Adipocyte (in vitro differentiated cells): ENCODE measurements around the gene ASS1.
A peak's percentile ranks its signal among the peaks of the same experiment; 100 is the strongest.

Experiments
- DNase-seq: peaks from one replicate; pipeline ENCODE4 v3.0.0-alpha.2; 2015; ENCODE audit warnings: low read depth
- H3K27me3 ChIP-seq: replicated peaks from 2 replicates; pipeline ENCODE4 v1.7.0; 2013; ENCODE audit warnings: mild to moderate bottlenecking, low read length, moderate library complexity; ENCODE audit not compliant: control insufficient read depth, insufficient read depth
- H3K36me3 ChIP-seq: 2 replicates; pipeline ENCODE4 v1.7.0; 2013; ENCODE audit warnings: low read length, mild to moderate bottlenecking, moderate library complexity; ENCODE audit not compliant: control insufficient read depth, insufficient read depth, severe bottlenecking
- H3K4me1 ChIP-seq: 2 replicates; pipeline ENCODE4 v1.7.0; 2013; ENCODE audit warnings: mild to moderate bottlenecking, low read length, moderate library complexity; ENCODE audit not compliant: control insufficient read depth, insufficient read depth
- H3K4me3 ChIP-seq: 2 replicates; pipeline ENCODE4 v1.7.0; 2013; ENCODE audit warnings: mild to moderate bottlenecking, low read length, moderate library complexity
- H3K9ac ChIP-seq: 2 replicates; pipeline ENCODE4 v1.7.0; 2013; ENCODE audit warnings: mild to moderate bottlenecking, low read length, moderate library complexity
- H3K9me3 ChIP-seq: 2 replicates; pipeline ENCODE4 v1.7.0; 2013; ENCODE audit warnings: mild to moderate bottlenecking, low read length, moderate library complexity; ENCODE audit not compliant: control insufficient read depth

ASS1 gene

GRCh38 chr9:130406278-130406895 is 38.4 kb upstream of the ASS1 start:
- DNase-seq = no peak
- H3K36me3 ChIP-seq = no peaks in the 10 kb centered on the region
- peaks cover 4% of the 10 kb centered on the region for H3K4me1 ChIP-seq
- H3K9ac ChIP-seq = no peak overlapping the region
- H3K9me3 ChIP-seq = no peaks in the 10 kb centered on the region
- no peak overlapping the region for H3K4me3 ChIP-seq
- peaks cover 61% of the 10 kb centered on the region for H3K27me3 ChIP-seq

- H3K9me3 ChIP-seq = no peaks in the 10 kb centered on the region
- no peak overlapping the region for H3K4me3 ChIP-seq
- DNase-seq = no peak
- no peak overlapping the region for H3K9ac ChIP-seq
- H3K27me3 ChIP-seq = peaks cover 46% of the 10 kb centered on the region
- no peaks in the 10 kb centered on the region for H3K36me3 ChIP-seq
- H3K4me1 ChIP-seq = peaks cover 4% of the 10 kb centered on the region
Measured at GRCh38 chr9:130407916-130408663, 36.7 kb upstream of the ASS1 start.

- Histone ChIP-seq H3K9ac (no peak overlapping the region), H3K9me3 (no peaks in the 10 kb centered on the region), H3K27me3 (peaks cover 43% of the 10 kb centered on the region), H3K36me3 (no peaks in the 10 kb centered on the region), H3K4me1 (peaks cover 4% of the 10 kb centered on the region), H3K4me3 (no peak overlapping the region)
- DNase-seq = no peak
Measured at GRCh38 chr9:130408669-130409068, 36.1 kb upstream of the ASS1 start.

GRCh38 chr9:130409246-130409645 is 35.5 kb upstream of the ASS1 start:
- Histone ChIP-seq H3K9me3 (no peaks in the 10 kb centered on the region), H3K36me3 (no peaks in the 10 kb centered on the region), H3K9ac (no peak overlapping the region), H3K4me1 (peaks cover 4% of the 10 kb centered on the region), H3K27me3 (peaks cover 37% of the 10 kb centered on the region), H3K4me3 (no peak overlapping the region)
- DNase-seq = no peak

- peaks cover 4% of the 10 kb centered on the region for H3K4me1 ChIP-seq
- no peak for DNase-seq
- H3K9me3 ChIP-seq = no peaks in the 10 kb centered on the region
- no peak overlapping the region for H3K4me3 ChIP-seq
- peaks cover 33% of the 10 kb centered on the region for H3K27me3 ChIP-seq
- no peak overlapping the region for H3K9ac ChIP-seq
- no peaks in the 10 kb centered on the region for H3K36me3 ChIP-seq
Measured at GRCh38 chr9:130410443-130410842, 34.3 kb upstream of the ASS1 start.

- peak; percentile 8 for DNase-seq
- no peak overlapping the region for H3K4me3 ChIP-seq
- H3K4me1 ChIP-seq = peaks cover 4% of the 10 kb centered on the region
- H3K9ac ChIP-seq = no peak overlapping the region
- no peaks in the 10 kb centered on the region for H3K36me3 ChIP-seq
- H3K9me3 ChIP-seq = no peaks in the 10 kb centered on the region
- peaks cover 33% of the 10 kb centered on the region for H3K27me3 ChIP-seq
Measured at GRCh38 chr9:130411566-130411915, 33.2 kb upstream of the ASS1 start.

- no peaks in the 10 kb centered on the region for H3K36me3 ChIP-seq
- H3K9ac ChIP-seq = no peak overlapping the region
- H3K4me1 ChIP-seq = no peaks in the 10 kb centered on the region
- no peak for DNase-seq
- H3K4me3 ChIP-seq = no peak overlapping the region
- H3K9me3 ChIP-seq = no peaks in the 10 kb centered on the region
- peaks cover 32% of the 10 kb centered on the region for H3K27me3 ChIP-seq
Measured at GRCh38 chr9:130414081-130414731, 30.6 kb upstream of the ASS1 start.

- no peak for DNase-seq
- Histone ChIP-seq H3K9me3 (no peaks in the 10 kb centered on the region), H3K4me3 (no peak overlapping the region), H3K36me3 (no peaks in the 10 kb centered on the region), H3K9ac (no peak overlapping the region), H3K4me1 (no peaks in the 10 kb centered on the region), H3K27me3 (peaks cover 37% of the 10 kb centered on the region)
Measured at GRCh38 chr9:130414910-130415746, 29.6 kb upstream of the ASS1 start.

GRCh38 chr9:130417602-130418001 is 27.2 kb upstream of the ASS1 start:
- H3K4me3 ChIP-seq = no peak overlapping the region
- H3K9ac ChIP-seq = no peak overlapping the region

GRCh38 chr9:130418776-130419175 is 26.0 kb upstream of the ASS1 start:
- H3K27me3 ChIP-seq = peaks cover 40% of the 10 kb centered on the region
- H3K36me3 ChIP-seq = no peaks in the 10 kb centered on the region
- no peak for DNase-seq
- no peaks in the 10 kb centered on the region for H3K4me1 ChIP-seq
- no peaks in the 10 kb centered on the region for H3K9me3 ChIP-seq
- H3K4me3 ChIP-seq = no peak overlapping the region
- no peak overlapping the region for H3K9ac ChIP-seq

More at GRCh38 chr9:130417602-130418001, 27.2 kb upstream of the ASS1 start:
- Histone ChIP-seq H3K4me1 (no peaks in the 10 kb centered on the region), H3K36me3 (no peaks in the 10 kb centered on the region), H3K9me3 (no peaks in the 10 kb centered on the region), H3K27me3 (peaks cover 30% of the 10 kb centered on the region)
- DNase-seq = no peak

- no peak for DNase-seq
Measured at GRCh38 chr9:130419521-130420035, 25.2 kb upstream of the ASS1 start.

More at GRCh38 chr9:130419521-130420035, 25.2 kb upstream of the ASS1 start:
- Histone ChIP-seq H3K4me3 (no peak overlapping the region), H3K4me1 (no peaks in the 10 kb centered on the region), H3K9me3 (no peaks in the 10 kb centered on the region), H3K27me3 (peaks cover 40% of the 10 kb centered on the region), H3K36me3 (no peaks in the 10 kb centered on the region), H3K9ac (no peak overlapping the region)
